ENCODE measurements around the gene DCDC2B. TPM values are rescaled to one million over a fixed set of nuclear protein-coding genes. Genes with fewer than 3 reads are reported as not detected.
A peak's percentile ranks its signal among the peaks of the same experiment; 100 is the strongest.

Gene DCDC2B
- total and polyA plus RNA-seq, 9 donors: 0.05 to 13.3 (median 0.30) TPM; not detected in 4

DNA sequence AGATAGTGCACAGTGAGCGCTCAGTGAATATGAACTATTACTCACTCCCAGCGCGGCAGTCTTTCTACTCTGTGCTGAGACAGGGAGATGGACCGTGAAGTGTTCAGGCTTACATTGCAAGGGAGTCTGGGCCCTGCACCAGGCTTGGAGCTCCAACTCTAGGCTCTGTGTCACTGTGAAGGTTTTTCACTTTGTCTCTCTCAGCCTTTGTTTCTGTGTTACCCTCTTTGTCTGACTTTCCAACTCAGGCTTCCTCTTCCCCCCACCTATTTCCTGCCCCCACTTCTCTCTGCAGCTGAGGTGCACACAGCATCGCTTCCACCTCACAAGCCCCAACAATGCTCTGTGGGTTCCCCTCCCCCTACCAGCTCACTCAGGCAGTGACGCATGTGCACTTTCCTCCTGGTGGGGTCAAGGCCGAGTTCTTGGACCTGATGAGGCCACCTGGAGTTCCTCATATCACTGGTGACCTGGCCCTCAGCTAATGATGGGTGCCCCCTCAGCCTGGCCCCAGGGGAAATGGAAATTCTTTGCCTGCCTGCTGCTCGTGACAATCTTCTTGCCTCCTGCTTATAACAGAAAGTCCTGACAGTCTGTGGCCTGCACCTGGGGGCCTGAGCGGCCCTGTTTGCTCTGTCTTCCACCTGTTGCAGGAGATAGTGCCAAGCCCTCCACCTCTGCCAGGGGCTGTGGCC, 41.1 kb downstream of the DCDC2B start:
- Histone ChIP-seq H3K4me3 (no peak overlapping the region), H3K27ac (no peak overlapping the region), H3K36me3 (no peaks in the 10 kb centered on the region), H3K27me3 (no peaks in the 10 kb centered on the region), H3K9me3 (no peaks in the 10 kb centered on the region), H3K4me1 (ENCODE audit: insufficient read depth) (peaks cover 12% of the 10 kb centered on the region)
- 47 to 56% (median 51%) methylated on average over 9 of the region's 9 CpGs for WGBS, 3 donors
- intact Hi-C loops (cut with DNase I): loop anchor here in 1 of 4 donors (10.0 kb wide), 1 partner anchor 115 kb away; the partner anchor contains the start of genes FAM229A and TSSK3
- peak in 4 of 5 donors; percentile 34 to 62 (median 42) for DNase-seq
- TF ChIP-seq, protein P1, sequence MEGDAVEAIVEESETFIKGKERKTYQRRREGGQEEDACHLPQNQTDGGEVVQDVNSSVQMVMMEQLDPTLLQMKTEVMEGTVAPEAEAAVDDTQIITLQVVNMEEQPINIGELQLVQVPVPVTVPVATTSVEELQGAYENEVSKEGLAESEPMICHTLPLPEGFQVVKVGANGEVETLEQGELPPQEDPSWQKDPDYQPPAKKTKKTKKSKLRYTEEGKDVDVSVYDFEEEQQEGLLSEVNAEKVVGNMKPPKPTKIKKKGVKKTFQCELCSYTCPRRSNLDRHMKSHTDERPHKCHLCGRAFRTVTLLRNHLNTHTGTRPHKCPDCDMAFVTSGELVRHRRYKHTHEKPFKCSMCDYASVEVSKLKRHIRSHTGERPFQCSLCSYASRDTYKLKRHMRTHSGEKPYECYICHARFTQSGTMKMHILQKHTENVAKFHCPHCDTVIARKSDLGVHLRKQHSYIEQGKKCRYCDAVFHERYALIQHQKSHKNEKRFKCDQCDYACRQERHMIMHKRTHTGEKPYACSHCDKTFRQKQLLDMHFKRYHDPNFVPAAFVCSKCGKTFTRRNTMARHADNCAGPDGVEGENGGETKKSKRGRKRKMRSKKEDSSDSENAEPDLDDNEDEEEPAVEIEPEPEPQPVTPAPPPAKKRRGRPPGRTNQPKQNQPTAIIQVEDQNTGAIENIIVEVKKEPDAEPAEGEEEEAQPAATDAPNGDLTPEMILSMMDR (IDR thresholded peaks at IDR 0.05): no peak
- TF ChIP-seq POLR2A (IDR thresholded peaks at IDR 0.05): no peak
- TF ChIP-seq EP300 (IDR thresholded peaks at IDR 0.05): no peak

DNA sequence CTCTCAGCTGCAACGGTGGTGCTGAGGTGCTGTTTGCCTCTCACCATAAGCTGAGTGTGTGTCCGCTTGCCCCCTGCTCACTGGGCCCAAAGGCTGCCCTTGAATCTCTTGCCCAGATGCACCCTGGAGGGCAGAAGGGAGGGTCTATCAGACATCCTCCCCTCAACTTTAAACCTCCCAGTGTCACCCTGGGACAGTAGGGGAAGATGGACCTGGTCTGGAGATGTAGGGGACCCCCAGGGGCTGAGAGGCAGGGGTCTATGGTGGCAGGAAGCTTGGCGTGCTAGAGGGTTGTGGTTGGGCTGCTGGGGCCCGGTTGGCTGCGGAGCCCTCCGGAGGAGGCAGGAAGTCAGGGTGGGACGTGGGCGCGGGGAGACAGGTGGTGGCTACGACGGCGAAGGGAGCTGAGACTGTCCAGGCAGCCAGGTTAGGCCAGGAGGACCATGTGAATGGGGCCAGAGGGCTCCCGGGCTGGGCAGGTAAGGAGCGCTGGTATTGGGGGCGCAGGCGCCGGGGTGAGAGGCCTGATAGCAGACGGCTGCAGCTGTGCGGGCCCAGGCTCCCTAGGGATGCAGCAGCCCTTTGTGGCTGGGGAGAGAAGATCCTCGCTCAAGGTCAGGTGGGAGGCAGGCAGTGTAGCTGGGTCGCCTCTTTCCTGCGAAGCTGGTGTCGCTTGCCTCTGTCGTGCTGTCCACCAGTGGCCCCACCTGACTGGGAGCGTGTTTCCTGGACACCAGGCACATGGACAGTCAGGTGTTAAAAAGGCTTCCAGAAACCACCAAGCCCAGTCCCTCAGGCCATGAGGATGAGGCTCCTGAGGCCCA, 42.2 kb downstream of the DCDC2B start, which contains the start of gene LCK:
LCK (plus strand) TSS at position 373 of the 824 bp plus-strand sequence. CDS start 23,065 bp downstream, outside the sequence.
- H3K27ac ChIP-seq: no peak within 1 kb of the TSS

DNA sequence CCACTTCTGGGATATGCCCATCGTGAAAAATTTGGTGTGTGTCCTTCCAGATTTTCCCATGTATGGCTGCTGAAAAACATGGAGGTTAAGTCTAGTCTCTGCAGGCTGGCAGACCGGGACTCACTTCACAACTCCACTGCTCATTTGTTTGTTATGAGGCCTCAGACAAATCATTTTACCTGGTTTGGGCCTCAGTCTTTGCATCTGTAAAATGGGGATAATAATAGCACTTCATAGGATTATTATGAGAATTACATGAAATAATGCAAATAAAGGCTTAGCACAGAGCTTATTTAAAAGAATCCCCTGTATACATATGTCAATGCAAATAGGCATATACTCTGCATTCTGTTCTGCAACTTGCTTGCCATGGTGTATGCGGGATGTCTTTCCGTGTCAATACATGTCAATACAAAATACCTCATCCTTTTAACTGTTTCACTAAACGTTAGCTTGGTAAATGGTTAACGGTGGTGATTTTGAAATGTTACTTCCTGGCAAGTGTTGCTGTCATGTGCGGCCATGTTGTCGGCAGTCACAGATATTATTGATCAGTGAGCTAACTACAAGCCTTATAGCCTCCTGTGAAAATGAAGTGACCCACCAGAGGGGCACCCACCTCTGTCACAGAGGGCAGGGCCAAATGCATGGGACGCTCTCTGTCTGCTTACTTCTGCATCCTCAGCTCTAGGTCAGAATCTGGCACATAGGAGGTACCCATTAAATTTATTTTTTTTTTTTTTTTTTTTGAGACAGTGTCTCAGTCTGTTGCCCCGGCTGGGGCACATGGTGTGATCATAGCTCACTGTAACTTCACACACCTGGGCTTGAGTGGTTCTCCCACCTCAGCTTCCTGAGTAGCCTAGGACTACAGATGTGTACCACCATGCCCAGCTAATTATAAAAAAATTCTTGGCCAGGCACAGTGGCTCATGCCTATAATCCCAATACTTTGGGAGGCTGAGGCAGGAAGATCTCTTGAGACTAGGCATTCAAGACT, 46.5 kb downstream of the DCDC2B start:
- no peak for TF ChIP-seq EP300 (IDR thresholded peaks at IDR 0.05)
- TF ChIP-seq, protein P1 (IDR thresholded peaks at IDR 0.05): no peak
- TF ChIP-seq POLR2A (IDR thresholded peaks at IDR 0.05): no peak
- intact Hi-C loops (cut with DNase I): no loop called here
- Histone ChIP-seq H3K4me1 (ENCODE audit: insufficient read depth) (peaks cover 1% of the 10 kb centered on the region), H3K36me3 (no peaks in the 10 kb centered on the region), H3K9me3 (no peaks in the 10 kb centered on the region), H3K27me3 (no peaks in the 10 kb centered on the region), H3K4me3 (no peak overlapping the region), H3K27ac (no peak overlapping the region)
- 82 to 86% (median 83%) methylated on average over 10 of the region's 10 CpGs for WGBS, 3 donors
- no peak for DNase-seq

More for the DNA sequence above, 42.2 kb downstream of the DCDC2B start, which contains the start of gene LCK:
- WGBS, 3 donors: 66 to 77% (median 76%) methylated on average over 25 of the region's 25 CpGs
- no peaks in the 10 kb centered on the region for H3K27me3 ChIP-seq
- no peak within 1 kb of the TSS for H3K4me3 ChIP-seq
- peaks cover 12% of the 10 kb centered on the region for H3K4me1 ChIP-seq (ENCODE audit: insufficient read depth)
- TF ChIP-seq EP300 (IDR thresholded peaks at IDR 0.05): no peak
- no peak for TF ChIP-seq POLR2A (IDR thresholded peaks at IDR 0.05)
- TF ChIP-seq, protein P1 (IDR thresholded peaks at IDR 0.05): no peak
- DNase-seq: no peak
- H3K9me3 ChIP-seq: no peaks in the 10 kb centered on the region
- intact Hi-C loops (cut with DNase I): no loop called here
- H3K36me3 ChIP-seq: no peaks in the 10 kb centered on the region

Data from ovary (tissue), 9 donors.